BJ (cell line): ENCODE results near the gene ZNF586. TPM values are rescaled to one million over a fixed set of nuclear protein-coding genes. Genes with fewer than 3 reads are reported as not detected.

Experiments
- CTCF ChIA-PET: fragments of 350-600 bp; formaldehyde crosslinking; extraction: SDS; loops from one replicate; lab custom pipeline; 2021; ENCODE audit warnings: antibody characterized with exemption, inconsistent platforms; lab: Yijun Ruan, JAX
- POLR2A ChIA-PET: fragments of 300-600 bp; sonication (Branson Sonifier 250); formaldehyde crosslinking; extraction: SDS; loops from one replicate; lab custom pipeline; 2021; ENCODE audit warnings: antibody characterized with exemption; lab: Charles Lee
- DNase-seq: peaks from one replicate; pipeline ENCODE4 v3.0.0-alpha.2; 2011; ENCODE audit warnings: low read depth
- H3K27me3 ChIP-seq: 2 replicates; pipeline ENCODE4 v1.6.0; 2011; ENCODE audit warnings: low read length; ENCODE audit not compliant: control insufficient read depth, insufficient read depth
- H3K36me3 ChIP-seq: 2 replicates; pipeline ENCODE4 v1.5.1; 2011; ENCODE audit warnings: low read length; ENCODE audit not compliant: control insufficient read depth, insufficient read depth
- H3K4me3 ChIP-seq: 2 replicates; pipeline ENCODE4 v1.5.1; 2011; ENCODE audit warnings: low read depth, mild to moderate bottlenecking, control low read depth, low read length
- polyA plus RNA-seq: library from polyadenylated mRNA; depleted of rRNA; stranded (reverse); fragments of >200 nt; gene quantifications from 2 replicates; pipeline ENCODE4 v1.2.3, GENCODE V29; 2011
- TF ChIP-seq, protein P1 (sequence below): IDR thresholded peaks from 2 replicates; pipeline ENCODE4 v1.5.1; 2011; ENCODE audit warnings: low read depth, mild to moderate bottlenecking, control low read depth, inconsistent platforms, low read length, moderate library complexity; ENCODE audit not compliant: insufficient read depth

Gene ZNF586
- polyA plus RNA-seq, 1 experiment = 3.9 TPM

DNA sequence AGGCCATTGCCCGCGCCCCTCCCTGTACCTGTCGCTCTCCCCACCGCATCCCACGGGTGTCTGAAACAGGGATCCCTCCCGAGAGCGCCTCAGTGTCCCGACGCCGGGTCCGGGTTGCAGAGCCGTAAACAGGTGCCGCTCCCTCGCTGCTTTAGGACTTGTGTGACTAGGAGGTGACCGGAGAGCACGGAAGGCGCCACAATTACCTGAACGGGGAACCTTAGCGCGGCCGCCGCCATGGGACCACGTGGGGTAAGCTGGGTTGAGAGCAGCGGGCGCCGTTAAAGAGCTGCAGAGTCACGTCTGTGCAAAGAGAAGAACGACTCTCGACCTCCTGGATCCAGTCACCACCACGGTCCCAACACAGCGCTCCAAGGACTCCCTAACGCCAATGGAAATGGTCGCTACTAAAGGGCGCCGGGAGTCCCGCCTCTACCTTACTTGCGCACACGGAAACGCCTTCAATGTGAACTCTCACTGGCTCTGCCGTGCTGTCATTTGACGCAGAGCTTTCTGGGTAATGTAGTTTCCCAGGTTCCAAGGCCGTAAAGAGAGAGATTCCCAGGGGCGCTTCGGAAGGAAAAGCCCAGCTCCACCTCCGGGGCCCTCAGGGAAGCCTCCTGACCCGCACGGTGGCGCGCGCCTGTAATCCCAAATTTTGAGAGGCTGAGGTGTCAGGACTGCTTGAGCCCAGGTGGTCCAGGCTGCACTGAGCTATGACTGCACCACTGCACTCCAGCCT is 45.2 kb downstream of the ZNF586 start, which contains the start of gene ZNF552:
TSS of gene ZNF552 (minus strand) at position 409 of the 742 bp plus-strand sequence. CDS start at position 239, 170 bp downstream.
- Histone ChIP-seq H3K4me3 (peak within 1 kb of the TSS; percentile 77), H3K36me3 (no peaks in the 10 kb centered on the region; the same call in 1 of the 2 replicates), H3K27me3 (no peaks in the 10 kb centered on the region)
- peak; percentile 66 for DNase-seq
- ChIA-PET POLR2A (interaction anchor here (0.6 kb wide), 1 partner anchor 11 kb away, joined by 24 read pairs; no protein-coding TSS in a partner anchor), CTCF (no interaction called here)
- TF ChIP-seq, protein P1, sequence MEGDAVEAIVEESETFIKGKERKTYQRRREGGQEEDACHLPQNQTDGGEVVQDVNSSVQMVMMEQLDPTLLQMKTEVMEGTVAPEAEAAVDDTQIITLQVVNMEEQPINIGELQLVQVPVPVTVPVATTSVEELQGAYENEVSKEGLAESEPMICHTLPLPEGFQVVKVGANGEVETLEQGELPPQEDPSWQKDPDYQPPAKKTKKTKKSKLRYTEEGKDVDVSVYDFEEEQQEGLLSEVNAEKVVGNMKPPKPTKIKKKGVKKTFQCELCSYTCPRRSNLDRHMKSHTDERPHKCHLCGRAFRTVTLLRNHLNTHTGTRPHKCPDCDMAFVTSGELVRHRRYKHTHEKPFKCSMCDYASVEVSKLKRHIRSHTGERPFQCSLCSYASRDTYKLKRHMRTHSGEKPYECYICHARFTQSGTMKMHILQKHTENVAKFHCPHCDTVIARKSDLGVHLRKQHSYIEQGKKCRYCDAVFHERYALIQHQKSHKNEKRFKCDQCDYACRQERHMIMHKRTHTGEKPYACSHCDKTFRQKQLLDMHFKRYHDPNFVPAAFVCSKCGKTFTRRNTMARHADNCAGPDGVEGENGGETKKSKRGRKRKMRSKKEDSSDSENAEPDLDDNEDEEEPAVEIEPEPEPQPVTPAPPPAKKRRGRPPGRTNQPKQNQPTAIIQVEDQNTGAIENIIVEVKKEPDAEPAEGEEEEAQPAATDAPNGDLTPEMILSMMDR = no peak

DNA sequence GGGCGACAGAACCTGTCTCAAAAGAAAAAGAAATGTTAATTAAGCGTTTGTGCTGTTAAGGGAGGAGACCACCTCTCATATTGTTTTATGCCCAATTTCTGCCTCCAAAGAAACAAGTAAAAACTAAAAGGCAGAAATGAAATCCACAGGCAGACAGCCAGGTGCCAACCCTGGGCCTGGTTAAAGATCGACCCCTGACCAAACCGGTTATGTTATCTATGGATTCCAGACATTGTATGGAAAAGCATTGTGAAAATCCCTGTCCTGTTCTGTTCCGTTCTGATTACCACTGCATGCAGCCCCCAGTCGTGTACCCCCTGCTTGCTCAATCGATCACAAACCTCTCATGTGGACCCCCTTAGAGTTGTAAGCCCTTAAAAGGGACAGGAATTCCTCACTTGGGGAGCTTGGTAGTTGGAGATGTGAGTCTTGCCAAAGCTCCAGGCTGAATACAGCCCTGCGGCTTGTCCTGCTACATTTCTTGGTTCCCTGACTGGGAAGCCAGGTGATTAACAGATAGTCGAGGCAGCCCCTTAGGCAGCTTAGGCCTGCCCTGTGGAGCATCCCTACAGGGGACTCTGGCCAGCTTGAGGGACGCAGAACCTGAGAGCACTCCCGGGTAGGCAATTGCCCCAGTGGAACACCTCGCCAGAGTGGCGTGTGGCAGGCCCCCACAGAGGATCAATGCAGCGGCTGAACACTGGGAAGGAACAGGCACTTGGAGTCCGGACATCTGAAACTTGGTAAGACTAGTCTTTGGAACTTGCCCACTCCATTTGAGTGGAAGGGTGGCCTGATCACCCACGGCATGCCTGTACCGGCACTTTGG is 46.0 kb downstream of the ZNF586 start:
- Histone ChIP-seq H3K36me3 (no peaks in the 10 kb centered on the region; the same call in 1 of the 2 replicates), H3K4me3 (no peak overlapping the region), H3K27me3 (no peaks in the 10 kb centered on the region)
- TF ChIP-seq, protein P1 = no peak
- ChIA-PET POLR2A (interaction anchor here (0.6 kb wide), 1 partner anchor 10 kb away, joined by 24 read pairs; no protein-coding TSS in a partner anchor), CTCF (no interaction called here)
- DNase-seq = no peak

DNA sequence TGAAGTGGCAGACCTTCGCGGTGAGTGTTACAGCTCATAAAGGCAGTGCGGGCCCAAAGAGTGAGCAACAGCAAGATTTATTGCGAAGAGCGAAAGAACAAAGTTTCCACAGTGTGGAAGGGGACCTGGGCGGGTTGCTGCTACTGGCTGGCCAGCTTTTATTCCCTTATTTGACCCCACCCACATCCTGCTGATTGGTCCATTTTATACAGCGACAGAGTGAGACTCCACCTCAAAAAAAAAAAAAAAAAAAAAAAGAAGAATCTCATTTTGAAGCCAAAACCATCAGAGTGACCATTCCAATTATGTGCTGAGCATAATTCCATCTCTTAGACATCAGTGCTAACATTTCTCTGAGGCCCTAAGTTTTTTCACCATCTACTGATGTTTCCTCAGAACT is 47.2 kb downstream of the ZNF586 start:
- POLR2A ChIA-PET = no interaction called here
- CTCF ChIA-PET = no interaction called here
- TF ChIP-seq, protein P1 = no peak
- no peak for DNase-seq
- Histone ChIP-seq H3K27me3 (no peaks in the 10 kb centered on the region), H3K4me3 (no peak overlapping the region), H3K36me3 (no peaks in the 10 kb centered on the region; the same call in 1 of the 2 replicates)

DNA sequence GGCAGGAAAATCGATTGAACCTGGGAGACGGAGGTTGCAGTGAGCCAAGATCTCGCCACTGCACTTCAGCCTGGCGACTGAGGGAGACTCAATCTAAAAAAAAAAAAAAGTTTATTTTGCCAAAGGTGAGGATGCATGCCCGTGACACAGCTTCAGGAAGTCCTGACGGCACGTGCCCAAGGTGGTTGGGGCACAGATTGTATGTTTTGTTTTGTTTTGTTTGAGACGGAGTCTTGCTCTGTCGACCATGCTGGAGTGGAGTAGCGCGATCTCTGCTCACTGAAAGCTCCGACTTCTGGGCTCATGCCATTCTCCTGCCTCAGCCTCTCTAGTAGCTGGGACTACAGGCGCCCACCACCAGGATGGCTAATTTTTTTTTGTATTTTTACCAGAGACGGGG is 48.5 kb downstream of the ZNF586 start:
- peaks cover 1% of the 10 kb centered on the region; the same call in 1 of the 2 replicates for H3K36me3 ChIP-seq
- no peak for DNase-seq
- ChIA-PET CTCF (interaction anchor here (1.2 kb wide), 1 partner anchor 338 kb away, joined by 3 read pairs; no protein-coding TSS in a partner anchor), POLR2A (no interaction called here)
- no peaks in the 10 kb centered on the region for H3K27me3 ChIP-seq
- H3K4me3 ChIP-seq = no peak overlapping the region
- TF ChIP-seq, protein P1 = no peak

DNA sequence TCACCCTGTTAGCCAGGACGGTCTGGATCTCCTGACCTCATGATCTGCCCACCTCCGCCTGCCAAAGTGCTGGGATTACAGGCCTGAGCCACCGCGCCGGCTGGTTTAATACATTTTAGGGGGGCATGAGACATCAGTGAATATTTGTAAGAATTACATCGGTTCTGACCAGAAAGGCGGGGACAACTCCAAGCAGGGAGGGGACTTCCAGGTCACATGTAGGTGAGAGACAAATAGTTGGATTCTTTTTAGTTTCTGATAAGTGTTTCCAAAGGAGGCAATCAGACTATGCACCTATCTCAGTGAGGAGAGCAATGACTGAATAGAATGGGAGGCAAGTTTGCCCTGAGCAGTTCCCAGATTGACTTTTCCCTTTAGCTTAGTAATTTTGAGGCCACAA is 48.9 kb downstream of the ZNF586 start:
- Histone ChIP-seq H3K4me3 (no peak overlapping the region), H3K27me3 (no peaks in the 10 kb centered on the region), H3K36me3 (peaks cover 1% of the 10 kb centered on the region; the same call in 1 of the 2 replicates)
- ChIA-PET CTCF (interaction anchor here (1.2 kb wide), 1 partner anchor 337 kb away, joined by 3 read pairs; no protein-coding TSS in a partner anchor), POLR2A (no interaction called here)
- DNase-seq = no peak
- TF ChIP-seq, protein P1 = no peak
